HG03457 (cell line): ENCODE data around the gene TNPO3.

ENCODE experiments used
- ATAC-seq: cut with Tn5 transposase; IDR thresholded peaks from one replicate; pipeline ENCODE4 v1.9.1; 2021; ENCODE audit warnings: moderate number of reproducible peaks; ENCODE audit not compliant: unreplicated experiment

Gene TNPO3

GRCh38 chr7:129054438-129055293 lies at the start of gene TNPO3:
TNPO3 (minus strand) TSS chr7:129055111; CDS start chr7:129054770, 341 bp downstream.
- ATAC-seq, result peak; percentile 75

GRCh38 chr7:129103561-129104324 lies 48.8 kb upstream of the TNPO3 start:
- ATAC-seq, result no peak

- no peak for ATAC-seq
Measured at GRCh38 chr7:129101746-129102145, 46.8 kb upstream of the TNPO3 start.

- no peak for ATAC-seq
Measured at GRCh38 chr7:129100827-129101166, 45.9 kb upstream of the TNPO3 start.

- ATAC-seq, result no peak
Measured at GRCh38 chr7:129098409-129099084, 43.6 kb upstream of the TNPO3 start.

- ATAC-seq, result peak; percentile 77
Measured at GRCh38 chr7:129095258-129095657, 40.3 kb upstream of the TNPO3 start.

GRCh38 chr7:129094501-129094900 lies 39.6 kb upstream of the TNPO3 start:
- no peak for ATAC-seq

GRCh38 chr7:129093867-129094456 lies 39.1 kb upstream of the TNPO3 start:
- no peak for ATAC-seq

- ATAC-seq, result peak; percentile 40
Measured at GRCh38 chr7:129091484-129092002, 36.6 kb upstream of the TNPO3 start.

- ATAC-seq, result no peak
Measured at GRCh38 chr7:129090300-129090907, 35.5 kb upstream of the TNPO3 start.

GRCh38 chr7:129089521-129090212 lies 34.8 kb upstream of the TNPO3 start:
- peak; percentile 64 for ATAC-seq

- no peak for ATAC-seq
Measured at GRCh38 chr7:129084801-129085551, 30.1 kb upstream of the TNPO3 start.

GRCh38 chr7:129083525-129083924 lies 28.6 kb upstream of the TNPO3 start:
- no peak for ATAC-seq

GRCh38 chr7:129078455-129078854 lies 23.5 kb upstream of the TNPO3 start:
- ATAC-seq, result no peak

- no peak for ATAC-seq
Measured at GRCh38 chr7:129076886-129077285, 22.0 kb upstream of the TNPO3 start.

GRCh38 chr7:129074994-129075393 lies 20.1 kb upstream of the TNPO3 start:
- ATAC-seq, result no peak

GRCh38 chr7:129074361-129074871 lies 19.5 kb upstream of the TNPO3 start:
- no peak for ATAC-seq

GRCh38 chr7:129073738-129074137 lies 18.8 kb upstream of the TNPO3 start:
- ATAC-seq, result no peak

GRCh38 chr7:129073204-129073603 lies 18.3 kb upstream of the TNPO3 start:
- no peak for ATAC-seq
